ENCODE data around the gene PAOX. TPM values are rescaled to one million over a fixed set of nuclear protein-coding genes. Genes with fewer than 3 reads are reported as not detected.

PAOX gene
- total RNA-seq, 1 donor from 2014 or later, result 7.8 TPM

GRCh38 chr10:133438711-133439273 is 59.7 kb downstream of the PAOX start:
- DNase-seq (ENCODE audit: low read depth), result peak; percentile 6

- DNase-seq (ENCODE audit: low read depth), result no peak
These were observed 60.7 kb downstream of the PAOX start for GRCh38 chr10:133439517-133440461.

- no peak for DNase-seq (ENCODE audit: low read depth)
These were observed 61.7 kb downstream of the PAOX start for GRCh38 chr10:133440633-133441285.

Other genes starting within 250 kb of the PAOX start
- gene KNDC1, start 219.0 kb upstream of the PAOX start, total RNA-seq, result 0.25 TPM in 1 of 2 replicates, not detected in the other
- gene UTF1, start 149.0 kb upstream of the PAOX start, total RNA-seq, result not detected in 2 replicates
- not detected in 2 replicates for gene VENTX, start 141.4 kb upstream of the PAOX start, total RNA-seq
- 1.6 and 15.8 TPM in 2 replicates for gene ADAM8, start 102.4 kb upstream of the PAOX start, total RNA-seq
- gene TUBGCP2, start 70.4 kb upstream of the PAOX start, total RNA-seq, result 76.0 and 77.1 TPM in 2 replicates
- gene ZNF511, start 70.3 kb upstream of the PAOX start, total RNA-seq, result 14.6 and 38.6 TPM in 2 replicates
- gene CALY, start 42.4 kb upstream of the PAOX start, total RNA-seq, result not detected in 2 replicates
- not detected in 2 replicates for gene PRAP1, start 31.9 kb upstream of the PAOX start, total RNA-seq
- gene FUOM, start 21.2 kb upstream of the PAOX start, total RNA-seq, result 6.3 and 56.8 TPM in 2 replicates
- 110 and 133 TPM in 2 replicates for gene ECHS1, start 5.9 kb upstream of the PAOX start, total RNA-seq
- gene MTG1, start 14.9 kb downstream of the PAOX start, total RNA-seq, result 35.8 and 46.6 TPM in 2 replicates
- 0.17 and 0.35 TPM in 2 replicates for gene SPRN, start 45.4 kb downstream of the PAOX start, total RNA-seq
- 0.35 and 1.4 TPM in 2 replicates for gene SCART1, start 74.7 kb downstream of the PAOX start, total RNA-seq
- gene CYP2E1, start 148.1 kb downstream of the PAOX start, total RNA-seq, result 0.40 and 7.6 TPM in 2 replicates
- gene SYCE1, start 186.3 kb downstream of the PAOX start, total RNA-seq, result 0.25 TPM in 1 of 2 replicates, not detected in the other
- not detected in 2 replicates for gene FRG2B, start 247.5 kb downstream of the PAOX start, total RNA-seq